GM19395 (cell line): ENCODE measurements around the gene ARHGAP40.
A peak's percentile ranks its signal among the peaks of the same experiment; 100 is the strongest.

Experiments used
- ATAC-seq: cut with Tn5 transposase; IDR thresholded peaks from one replicate; pipeline ENCODE4 v1.9.1; 2021; ENCODE audit warnings: mild to moderate bottlenecking, moderate library complexity; ENCODE audit not compliant: unreplicated experiment

Gene ARHGAP40

GRCh38 chr20:38673725-38674091, 72.1 kb downstream of the ARHGAP40 start:
- peak; percentile 20 for ATAC-seq

- ATAC-seq = peak; percentile 54
Observed at GRCh38 chr20:38674092-38674764, 72.6 kb downstream of the ARHGAP40 start.

GRCh38 chr20:38674765-38675133, 73.1 kb downstream of the ARHGAP40 start:
- ATAC-seq = no peak

- no peak for ATAC-seq
Observed at GRCh38 chr20:38676576-38676975, 75.0 kb downstream of the ARHGAP40 start.

- ATAC-seq = no peak
Observed at GRCh38 chr20:38680500-38681306, 79.1 kb downstream of the ARHGAP40 start.

GRCh38 chr20:38685271-38685670, 83.7 kb downstream of the ARHGAP40 start:
- ATAC-seq = no peak

- no peak for ATAC-seq
Observed at GRCh38 chr20:38685853-38686473, 84.4 kb downstream of the ARHGAP40 start.

GRCh38 chr20:38692436-38693411, 91.1 kb downstream of the ARHGAP40 start:
- ATAC-seq = no peak

- ATAC-seq = no peak
Observed at GRCh38 chr20:38697306-38697705, 95.7 kb downstream of the ARHGAP40 start.

GRCh38 chr20:38698541-38698940, 96.9 kb downstream of the ARHGAP40 start:
- ATAC-seq = no peak

GRCh38 chr20:38700141-38700540, 98.5 kb downstream of the ARHGAP40 start:
- ATAC-seq = no peak
